Measurements from ENCODE around the gene CTNNA3.
"Not testable (repeated sequence)": the region's sequence is repeated elsewhere in the genome, so short reads cannot be mapped to it uniquely, and the experiment has no call there.

CTNNA3 gene

DNA sequence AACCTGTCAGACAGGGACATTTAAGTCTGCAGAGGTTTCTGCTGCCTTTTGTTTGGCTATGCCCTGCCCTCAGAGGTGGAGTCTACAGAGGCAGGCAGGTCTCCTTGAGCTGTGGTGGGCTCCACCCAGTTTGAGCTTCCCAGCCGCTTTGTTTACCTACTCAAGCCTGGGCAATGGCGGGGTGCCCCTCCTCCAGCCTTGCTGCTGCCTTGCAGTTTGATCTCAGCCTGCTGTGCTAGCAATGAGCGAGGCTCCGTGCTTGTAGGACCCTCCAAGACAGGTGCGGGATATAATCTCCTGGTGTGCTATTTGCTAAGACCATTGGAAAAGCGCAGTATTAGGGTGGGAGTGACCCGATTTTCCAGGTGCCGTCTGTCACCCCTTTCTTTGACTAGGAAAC, 1360.2 kb downstream of the CTNNA3 start:
- DNase-seq = not testable (repeated sequence)

DNA sequence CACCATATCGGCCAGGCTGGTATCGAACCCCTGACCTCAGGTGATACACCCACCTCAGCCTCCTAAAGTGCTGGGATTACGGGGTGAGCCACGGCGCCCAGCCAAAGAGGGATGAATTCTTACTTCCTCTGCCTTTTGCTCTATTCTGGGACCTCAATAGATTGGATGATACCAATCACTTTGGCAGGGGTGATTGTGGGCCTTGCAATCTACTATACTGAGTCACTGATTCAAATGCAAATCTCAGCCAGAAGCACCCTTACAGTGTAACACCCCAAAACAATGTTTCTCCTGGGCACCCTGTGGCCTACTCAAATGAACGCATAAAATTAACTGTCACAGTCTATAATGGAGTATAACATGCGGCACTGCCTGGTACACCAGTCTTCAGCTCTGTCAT, 1366.8 kb downstream of the CTNNA3 start:
- no peak for DNase-seq

DNA sequence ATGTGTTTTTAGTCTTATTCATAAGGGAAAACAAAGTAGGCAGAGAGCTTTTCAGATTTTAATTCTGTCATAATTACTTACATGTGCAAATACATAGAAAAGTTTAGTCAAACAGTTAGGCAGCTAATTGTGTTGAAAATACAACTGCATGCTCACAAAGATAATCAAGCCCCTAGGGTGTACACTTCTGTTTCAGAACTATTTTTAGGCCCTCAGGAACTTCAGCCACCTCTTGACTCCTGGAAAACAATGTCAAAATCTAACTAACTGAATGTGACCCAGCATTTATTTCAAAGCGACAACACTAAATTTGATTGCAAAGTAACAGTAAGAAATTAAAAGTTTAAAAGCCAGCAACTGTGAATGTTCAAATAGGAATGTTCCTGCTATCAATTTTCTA, 1369.1 kb downstream of the CTNNA3 start:
- DNase-seq = no peak

DNA sequence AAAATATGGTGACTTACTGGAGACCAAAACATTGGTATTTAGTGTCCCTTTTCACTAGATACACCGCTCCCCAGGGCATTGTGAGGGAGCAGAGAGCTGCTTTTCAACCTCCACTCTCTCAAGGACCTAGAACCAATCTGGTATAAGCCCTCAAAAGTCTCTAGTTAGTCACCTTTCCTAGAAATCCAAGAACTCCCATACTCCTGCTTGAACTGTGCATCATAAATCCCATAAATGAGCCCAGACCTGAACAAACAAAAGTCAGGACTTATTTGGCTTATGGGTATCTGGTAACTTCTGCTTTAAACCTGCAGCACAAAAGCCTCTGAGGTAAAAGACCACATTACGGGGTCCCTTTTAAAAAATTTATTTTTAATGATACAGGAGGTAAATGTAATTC, 1373.2 kb downstream of the CTNNA3 start:
- no peak for DNase-seq

DNA sequence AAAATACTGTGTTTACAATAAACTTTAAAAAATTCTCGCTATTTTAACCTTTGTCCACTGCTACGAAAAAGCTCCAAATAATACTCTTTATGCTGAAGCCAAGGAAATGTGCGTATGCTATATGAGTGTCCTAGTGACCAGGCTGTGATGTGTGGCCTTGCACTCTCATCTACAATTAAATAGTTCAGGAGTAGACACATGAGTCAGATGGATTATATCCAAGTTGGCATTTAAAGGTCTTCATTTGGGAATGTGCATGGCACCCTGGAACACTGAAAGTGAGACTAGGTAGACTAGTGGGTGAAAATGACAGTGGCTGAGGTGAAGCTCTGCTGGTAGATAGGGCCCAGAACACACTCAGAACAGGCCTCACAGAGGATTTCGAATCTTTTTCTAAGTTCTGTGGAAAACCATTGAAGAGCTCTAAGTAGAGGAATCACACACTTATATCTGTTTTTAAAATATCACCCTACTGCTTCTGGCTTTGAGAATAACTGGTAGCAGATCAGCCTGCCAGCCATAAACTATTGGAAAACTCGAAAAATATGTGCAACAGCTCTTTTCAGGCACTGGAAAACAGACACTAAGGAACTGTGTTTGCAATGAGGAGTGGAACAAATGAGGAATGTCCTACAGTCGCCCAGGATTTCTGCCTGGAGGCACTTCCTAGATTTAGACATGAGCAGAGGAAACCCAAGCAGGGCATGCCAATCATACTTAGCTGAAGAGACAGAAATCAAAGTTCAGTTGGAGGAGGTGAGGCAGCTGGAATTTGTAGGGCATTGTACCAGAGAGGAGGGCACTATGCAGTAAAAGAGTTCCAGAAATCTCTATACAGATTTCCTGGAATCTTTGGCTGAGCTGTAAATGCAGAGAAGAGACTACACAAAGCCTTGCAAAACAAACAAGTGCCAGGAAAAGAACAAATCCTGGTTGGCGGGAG, 1374.0 kb downstream of the CTNNA3 start:
- no peak for DNase-seq

DNA sequence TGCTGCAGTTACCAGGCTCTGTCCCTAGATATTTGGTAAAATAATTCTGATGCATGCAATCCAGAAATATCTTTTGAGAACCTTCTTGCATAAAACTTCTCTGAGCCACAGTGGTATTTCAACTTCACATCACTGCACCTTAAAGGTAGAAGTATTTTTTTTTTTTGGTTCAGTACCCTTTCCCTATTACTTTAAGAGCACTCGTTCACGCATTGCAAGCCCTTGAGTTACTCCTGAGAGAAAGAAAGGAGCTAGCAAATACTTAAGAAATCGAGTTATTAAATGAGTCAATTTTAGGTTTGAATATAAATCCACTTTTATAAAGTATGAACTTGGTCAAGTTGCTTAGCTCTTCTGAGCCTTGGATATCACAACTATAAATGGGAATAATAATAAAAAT, 1377.2 kb downstream of the CTNNA3 start:
- DNase-seq = no peak

DNA sequence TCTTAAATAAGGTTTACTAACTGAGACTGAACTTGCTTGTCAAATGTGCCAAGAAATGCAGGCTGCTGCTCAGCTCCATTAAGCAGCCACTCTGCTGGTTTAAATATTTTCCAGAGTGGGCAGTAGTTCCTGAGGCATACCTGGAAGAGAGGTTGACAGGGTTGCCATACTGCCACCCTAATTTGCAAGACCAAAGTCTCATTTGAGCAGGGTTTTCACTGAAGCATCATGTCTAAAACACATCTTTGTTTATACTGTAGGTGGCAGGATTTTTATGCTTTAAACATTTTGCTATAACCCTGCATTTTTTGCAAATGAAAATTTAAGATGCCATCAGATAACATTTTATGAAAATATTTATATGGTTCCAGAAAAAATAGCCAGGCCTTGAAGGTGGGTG, 1388.2 kb downstream of the CTNNA3 start:
- DNase-seq = no peak

DNA sequence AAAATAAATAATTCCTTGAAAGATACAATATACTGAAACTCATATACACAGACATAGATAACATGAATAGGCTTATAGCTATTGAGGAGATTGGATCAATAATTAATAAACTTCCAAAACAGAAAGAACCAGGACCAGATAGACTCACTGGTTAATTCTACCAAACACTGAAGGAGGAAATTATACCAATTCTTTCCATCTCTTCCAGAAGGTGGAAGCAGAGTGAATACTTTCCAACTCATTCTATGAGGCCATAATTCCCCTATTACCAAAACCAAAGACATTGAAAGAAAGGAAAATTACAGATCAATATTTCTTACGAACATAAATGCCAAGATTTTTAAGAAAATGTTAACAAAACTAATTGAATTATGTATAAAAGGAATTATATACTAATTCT, 1394.9 kb downstream of the CTNNA3 start:
- no peak for DNase-seq

DNA sequence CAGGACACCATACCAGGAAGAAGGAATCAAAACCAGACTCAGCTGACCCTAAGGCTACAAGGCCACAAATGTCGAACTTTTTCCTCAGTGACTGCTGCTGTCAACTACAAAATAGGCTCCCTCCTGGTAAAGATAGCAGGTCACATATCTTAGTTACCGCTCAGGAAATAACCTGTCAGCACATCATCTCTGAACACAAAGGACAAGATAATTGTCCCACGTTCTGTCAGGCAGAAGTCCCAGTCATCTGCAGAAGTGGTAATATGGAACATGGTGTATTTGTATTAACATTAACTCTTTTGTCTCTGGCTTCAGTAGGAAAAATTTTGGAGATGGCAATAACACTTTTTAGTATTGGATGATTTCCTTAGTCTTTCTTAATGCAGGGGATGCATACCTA, 1400.4 kb downstream of the CTNNA3 start:
- DNase-seq = no peak

DNA sequence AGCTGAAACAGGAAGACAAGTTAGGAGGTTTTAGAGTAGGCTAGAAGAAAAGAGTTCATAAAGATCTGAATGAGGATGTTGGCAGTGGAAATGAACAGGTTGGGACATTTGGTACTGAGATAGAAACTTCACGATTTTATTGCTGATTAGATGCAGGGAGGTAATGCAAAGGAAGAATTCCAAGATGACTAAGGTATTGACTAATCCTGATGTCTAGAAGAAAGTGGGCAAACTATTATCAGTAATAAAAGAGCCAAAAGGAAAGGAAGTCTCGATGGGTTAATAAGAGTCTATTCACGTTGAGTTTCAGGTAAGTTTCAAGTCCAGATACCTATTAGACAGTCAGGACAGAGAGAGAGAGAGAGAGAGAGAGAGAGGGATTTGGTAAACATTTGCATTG, 1401.5 kb downstream of the CTNNA3 start:
- DNase-seq = no peak

DNA sequence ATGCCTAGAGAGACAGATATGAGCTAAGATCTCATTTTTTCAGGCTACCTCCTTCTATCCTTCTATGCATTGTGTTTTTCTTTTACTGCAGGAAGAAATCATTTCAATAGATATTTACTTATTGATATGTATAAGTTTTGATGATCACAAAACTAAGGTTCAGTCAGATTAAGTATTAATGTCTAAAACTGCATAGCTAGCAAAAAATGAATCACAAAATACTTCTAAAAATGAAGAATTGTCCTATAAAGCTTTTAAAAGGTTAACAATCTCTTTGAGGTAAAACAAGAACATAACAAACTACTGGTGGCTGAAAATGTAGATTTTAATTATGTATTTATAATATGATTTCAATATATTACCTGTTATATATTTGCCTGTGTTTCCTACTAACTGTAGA, 1403.1 kb downstream of the CTNNA3 start:
- no peak for DNase-seq

DNA sequence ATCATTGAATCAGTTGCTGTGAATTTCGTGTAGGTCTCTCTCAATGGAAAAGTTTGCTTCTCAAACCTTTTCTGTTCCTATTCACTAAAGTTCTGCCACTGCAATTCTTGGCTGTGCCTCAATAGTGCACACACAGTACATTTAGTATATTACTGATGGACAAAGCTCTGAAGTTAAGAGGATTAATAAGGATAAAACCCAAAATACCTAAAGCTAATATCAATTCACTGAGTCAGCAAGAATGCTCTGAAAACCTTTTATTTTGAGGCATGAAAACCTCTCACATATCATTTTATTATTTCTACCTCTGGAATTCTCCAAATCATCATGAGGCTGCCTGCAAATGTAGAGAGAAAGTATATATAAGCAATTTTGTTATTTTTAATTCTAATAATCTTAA, 1403.5 kb downstream of the CTNNA3 start:
- no peak for DNase-seq

DNA sequence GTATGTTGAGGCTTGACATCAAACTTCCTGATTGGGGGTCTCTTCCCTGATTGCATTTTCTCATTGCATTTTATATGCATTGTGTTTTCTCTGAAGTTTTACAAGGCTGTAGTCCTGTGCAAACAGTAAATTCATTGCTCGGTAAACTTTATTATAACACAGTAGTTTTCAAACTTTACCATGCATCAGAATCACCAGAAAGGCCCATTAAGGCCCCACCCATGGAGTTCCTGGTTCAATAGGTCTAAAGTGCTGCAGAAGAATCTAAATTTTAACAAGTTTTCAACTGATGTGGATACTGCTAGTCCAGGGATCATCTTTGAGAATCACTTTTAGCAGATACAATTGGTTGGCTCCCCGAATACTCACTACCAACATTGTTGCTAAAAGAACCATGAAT, 1404.9 kb downstream of the CTNNA3 start:
- DNase-seq = no peak

DNA sequence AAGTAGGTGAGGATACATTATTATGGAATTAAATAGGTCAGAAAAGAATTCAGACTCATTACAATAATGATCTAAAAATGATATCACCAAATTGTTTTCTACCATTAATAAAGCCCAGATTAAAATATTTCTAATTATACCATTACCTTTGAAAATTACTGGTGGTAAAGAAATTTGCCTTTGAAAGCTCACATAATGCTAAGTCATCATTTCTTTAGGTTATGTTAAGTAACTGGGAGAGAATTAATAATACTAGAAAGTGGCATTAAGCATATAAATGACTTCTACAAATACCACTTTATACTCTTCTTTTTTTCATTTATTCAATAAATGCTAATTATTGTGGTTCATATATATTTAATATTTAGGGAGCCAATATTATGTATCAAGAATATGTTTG, 1411.4 kb downstream of the CTNNA3 start:
- DNase-seq = no peak

DNA sequence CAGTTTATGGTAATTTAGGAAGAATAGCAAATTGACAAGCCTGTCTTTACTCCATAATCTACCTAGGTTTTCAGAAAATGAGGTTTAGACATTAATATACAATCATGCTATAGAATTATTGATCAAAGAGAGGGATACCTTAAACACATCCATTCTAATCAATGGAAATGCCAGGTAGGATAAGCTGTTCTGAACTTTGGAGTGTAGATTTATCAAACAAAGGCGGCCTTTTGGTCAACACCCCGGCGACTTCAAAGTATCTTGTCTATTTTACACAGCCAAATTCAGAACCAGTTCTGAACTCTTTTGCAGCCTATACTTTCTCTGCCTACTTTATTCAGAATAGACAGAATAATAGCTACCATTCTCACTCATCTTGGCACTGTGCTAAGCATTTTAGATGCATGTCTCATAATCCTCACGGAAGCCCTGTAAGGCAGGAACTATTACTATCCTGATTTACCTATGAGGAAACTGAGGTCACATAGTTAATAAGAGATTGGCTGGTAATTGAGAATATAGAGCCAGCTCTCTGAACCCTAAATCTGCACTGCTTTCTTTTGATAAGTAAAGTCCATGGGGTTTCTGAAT, 1412.0 kb downstream of the CTNNA3 start:
- DNase-seq = no peak

DNA sequence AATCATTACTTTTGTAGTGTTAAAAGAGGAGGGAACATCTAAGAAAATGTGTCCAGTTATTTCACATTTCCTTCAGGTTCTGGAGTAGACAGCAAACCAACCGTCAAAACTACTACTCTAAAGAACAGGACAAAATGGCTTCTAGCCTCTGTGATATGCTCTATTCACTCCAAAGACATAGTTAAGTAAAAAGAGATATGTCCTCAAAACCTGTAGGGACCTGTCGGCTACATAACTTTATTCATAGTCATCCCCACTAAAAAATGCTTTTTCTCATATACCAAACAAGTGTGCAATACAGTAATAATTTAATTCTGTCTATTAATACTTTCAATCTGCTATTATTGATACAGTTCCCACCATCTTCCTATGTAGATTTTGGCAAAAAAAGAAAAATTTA, 1412.9 kb downstream of the CTNNA3 start:
- no peak for DNase-seq

DNA sequence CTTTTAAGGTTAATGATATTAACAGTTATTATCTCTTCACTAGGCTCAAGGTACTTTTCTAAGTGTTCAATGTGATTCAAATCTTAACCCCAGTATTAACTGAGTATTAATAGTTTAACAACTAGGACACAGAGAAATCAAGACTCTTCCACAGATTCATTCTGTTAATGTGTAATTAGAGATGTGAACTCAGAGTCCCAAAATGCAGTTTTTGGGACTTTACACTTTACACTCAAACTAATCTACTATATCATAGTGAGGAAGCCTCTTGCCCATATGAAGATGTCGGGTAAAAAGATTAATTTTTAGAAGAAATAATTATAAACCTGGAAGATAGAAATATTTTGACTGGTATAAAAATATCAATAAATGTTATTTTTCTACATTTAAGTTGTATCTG, 1414.7 kb downstream of the CTNNA3 start:
- no peak for DNase-seq

DNA sequence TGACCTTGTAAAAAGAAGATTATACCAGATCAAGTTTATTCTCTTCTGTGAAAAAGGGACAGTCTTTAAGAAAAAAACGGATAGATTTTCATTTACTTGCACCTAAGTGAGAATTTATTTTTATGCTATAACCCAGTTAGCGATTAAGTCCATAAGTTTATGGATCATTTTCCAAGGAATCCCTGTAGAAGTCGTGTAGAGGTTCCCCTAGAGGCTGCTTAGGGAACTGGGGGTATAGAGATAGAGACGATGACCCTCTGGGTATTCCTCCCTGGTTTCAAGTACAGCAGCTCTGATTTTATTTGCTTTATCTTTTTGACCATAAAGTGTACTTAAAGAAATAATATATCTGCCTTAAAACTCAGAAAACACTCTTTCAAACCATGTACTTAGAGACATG, 1418.5 kb downstream of the CTNNA3 start:
- no peak for DNase-seq

DNA sequence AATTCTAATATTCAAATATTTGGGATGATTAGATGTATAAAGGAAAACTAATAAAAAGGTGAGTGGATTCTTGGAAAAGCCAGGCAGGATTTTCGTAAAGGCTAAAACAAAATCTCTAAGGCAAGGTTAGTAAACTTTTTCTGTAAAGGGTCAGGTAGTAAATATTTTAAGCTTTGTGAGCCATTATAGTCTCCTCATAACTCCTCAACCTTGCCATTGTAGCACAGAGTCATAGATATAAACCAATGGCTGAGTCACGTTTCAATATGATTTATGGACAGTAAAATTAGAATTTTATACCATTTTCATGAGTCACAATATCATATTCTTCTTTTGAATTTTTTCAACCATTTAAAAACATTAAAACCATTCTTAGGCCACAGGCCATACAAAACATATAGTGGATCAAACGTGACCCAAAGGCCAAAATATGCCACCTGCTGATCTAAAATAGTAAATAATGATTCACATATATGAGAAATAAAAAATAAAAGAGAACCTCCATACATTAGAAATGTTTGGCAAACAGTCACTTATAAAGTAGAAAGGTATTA, 1422.0 kb downstream of the CTNNA3 start:
- DNase-seq = no peak

DNA sequence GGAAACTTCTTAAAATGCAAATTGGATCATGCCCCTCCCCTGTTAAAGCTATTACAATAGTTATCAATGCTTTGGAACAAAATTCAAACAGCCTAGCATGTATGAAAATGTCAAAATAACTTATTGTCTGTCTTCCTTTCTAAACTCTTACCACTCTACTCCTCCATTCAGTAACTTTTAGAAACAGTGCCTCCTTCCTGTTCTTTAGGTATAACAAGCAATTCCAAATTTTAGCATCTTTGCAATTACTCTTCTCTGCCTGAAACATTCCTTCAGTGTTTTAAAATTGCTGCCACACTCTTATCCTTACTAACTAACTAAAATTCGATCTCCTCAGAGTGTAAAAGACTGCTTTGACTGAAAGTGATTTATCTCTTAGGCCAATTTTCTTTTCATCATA, 1430.6 kb downstream of the CTNNA3 start:
- no peak for DNase-seq

DNA sequence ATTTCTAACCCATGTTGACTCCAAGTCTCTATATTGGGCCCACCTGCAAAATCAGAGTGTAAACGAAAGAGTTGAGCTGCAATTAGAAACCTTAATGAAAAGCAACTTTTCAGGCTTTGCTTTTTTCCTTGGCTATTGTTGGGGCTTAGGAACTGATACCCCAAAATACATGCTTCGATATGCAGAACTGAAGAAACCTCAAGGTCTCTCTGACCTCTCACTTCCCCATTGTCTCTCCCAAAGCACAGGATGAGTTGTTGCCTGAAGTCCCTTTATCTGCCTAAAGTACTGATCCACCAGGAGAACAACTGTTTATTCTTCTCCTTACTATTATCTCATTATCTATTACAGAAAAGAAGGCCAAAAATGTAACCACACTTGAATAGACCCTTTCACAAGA, 1436.2 kb downstream of the CTNNA3 start:
- no peak for DNase-seq

DNA sequence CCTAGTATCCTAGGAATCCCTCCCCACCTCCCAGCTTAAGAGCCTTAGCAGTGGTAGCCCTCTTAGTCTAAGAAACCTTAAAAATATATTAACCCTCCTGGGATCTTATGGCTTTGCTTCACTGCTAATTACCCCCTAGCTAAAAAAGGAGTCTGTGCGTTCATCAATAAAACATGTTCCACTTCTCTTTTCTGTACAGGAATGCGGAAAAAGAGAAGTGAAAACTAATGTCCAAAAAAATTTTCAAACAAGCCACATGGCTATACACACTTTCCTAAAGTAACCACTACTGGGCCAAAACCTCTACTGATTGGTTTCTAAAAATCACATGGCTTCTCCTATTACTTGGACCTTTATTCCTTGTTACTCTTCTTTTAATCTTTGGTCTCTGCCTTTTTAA, 1437.3 kb downstream of the CTNNA3 start:
- DNase-seq = no peak

DNA sequence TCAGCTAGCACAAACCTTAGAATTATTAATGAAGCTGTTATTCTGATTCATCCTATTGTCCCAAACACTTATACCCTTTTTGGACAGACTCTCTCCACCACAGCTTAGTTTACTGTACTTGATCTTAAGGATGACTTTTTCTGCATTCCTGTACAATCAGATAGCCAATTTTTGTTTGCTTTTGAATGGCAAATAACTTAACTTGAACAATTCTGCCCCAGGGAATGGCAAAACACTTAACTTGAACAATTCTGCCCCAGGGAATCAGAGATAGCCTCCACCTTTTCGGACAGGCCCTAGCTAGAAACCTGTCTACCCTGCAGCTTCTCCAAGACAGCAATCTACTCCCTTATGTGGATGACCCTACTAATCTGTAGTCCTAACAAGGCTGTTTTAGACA, 1438.2 kb downstream of the CTNNA3 start:
- no peak for DNase-seq

DNA sequence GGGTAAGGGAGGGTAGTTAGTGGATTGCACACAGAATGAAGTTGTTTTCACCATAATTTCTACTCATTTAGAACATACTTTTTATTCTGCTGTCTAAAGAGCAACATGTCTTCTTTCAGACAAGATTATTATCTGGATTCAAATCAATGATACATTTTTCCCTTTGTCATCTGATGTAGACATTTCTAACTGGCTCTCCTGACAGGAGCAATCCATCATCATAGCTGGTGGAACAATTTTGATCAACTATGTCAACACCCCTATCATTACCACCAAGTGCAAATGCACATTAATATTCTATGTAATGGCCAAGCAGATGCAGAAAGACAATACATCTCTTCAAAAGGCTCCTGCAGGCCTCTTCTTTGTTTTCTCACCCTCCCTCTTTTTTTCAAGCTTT, 1443.0 kb downstream of the CTNNA3 start:
- no peak for DNase-seq

Measured in activated T-cell treated with anti-CD3 and anti-CD28 coated beads, Interleukin-2, amount 50 U/mL, for 1 hour (primary cell).